ENCODE results near the gene JPH2. TPM values are rescaled to one million over a fixed set of nuclear protein-coding genes. Genes with fewer than 3 reads are reported as not detected.

The JPH2 gene
- total RNA-seq, 1 donor from 2014 or later = 0.12 TPM

DNA sequence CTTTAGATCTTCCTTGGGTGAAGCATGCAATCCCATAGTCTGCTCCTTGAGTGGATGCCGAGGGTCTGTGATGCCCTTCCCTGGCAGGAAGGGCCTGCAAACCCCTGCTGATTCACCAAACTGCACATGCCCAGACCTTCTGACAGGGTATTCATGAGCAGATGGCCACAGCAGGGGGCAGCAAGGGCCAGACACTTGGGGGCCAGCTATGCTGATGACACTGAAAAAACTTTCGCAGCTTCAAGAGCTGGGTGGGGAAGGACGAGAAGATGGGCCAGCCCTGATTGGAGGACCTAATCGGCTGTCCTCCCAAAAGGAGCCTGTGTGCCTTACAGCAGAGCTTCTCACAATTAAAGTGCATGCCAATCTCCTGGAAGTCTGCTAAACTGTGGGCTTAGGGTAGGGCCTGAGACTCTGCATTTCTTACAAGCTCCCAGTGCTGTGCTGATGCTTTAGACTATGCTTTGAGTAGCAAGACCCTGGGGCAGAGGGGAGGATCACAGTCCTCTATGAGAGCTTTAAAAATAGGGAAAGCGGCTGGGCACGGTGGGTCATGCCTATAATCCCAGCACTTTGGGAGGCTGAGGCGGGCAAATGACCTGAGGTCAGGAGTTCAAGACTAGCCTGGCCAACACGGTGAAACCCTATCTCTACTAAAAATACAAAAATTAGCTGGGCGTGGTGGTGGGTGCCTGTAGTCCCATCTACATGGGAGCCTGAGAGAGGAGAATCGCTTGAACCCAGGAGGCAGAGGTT is 44.9 kb upstream of the JPH2 start:
- H3K27ac Mint-ChIP-seq = no peak overlapping the region
- H3K4me1 Mint-ChIP-seq (ENCODE audit: low read depth) = peaks cover 3% of the 10 kb centered on the region
- DNase-seq (ENCODE audit: low spot score, unreplicated experiment) = no peak
- H3K27me3 Mint-ChIP-seq = peaks cover 3% of the 10 kb centered on the region
- no peaks in the 10 kb centered on the region for H3K9me3 Mint-ChIP-seq (ENCODE audit: low read depth)
- H3K4me3 Mint-ChIP-seq (ENCODE audit: low read depth) = no peak overlapping the region
- TF ChIP-seq, protein P1, sequence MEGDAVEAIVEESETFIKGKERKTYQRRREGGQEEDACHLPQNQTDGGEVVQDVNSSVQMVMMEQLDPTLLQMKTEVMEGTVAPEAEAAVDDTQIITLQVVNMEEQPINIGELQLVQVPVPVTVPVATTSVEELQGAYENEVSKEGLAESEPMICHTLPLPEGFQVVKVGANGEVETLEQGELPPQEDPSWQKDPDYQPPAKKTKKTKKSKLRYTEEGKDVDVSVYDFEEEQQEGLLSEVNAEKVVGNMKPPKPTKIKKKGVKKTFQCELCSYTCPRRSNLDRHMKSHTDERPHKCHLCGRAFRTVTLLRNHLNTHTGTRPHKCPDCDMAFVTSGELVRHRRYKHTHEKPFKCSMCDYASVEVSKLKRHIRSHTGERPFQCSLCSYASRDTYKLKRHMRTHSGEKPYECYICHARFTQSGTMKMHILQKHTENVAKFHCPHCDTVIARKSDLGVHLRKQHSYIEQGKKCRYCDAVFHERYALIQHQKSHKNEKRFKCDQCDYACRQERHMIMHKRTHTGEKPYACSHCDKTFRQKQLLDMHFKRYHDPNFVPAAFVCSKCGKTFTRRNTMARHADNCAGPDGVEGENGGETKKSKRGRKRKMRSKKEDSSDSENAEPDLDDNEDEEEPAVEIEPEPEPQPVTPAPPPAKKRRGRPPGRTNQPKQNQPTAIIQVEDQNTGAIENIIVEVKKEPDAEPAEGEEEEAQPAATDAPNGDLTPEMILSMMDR (IDR thresholded peaks at IDR 0.05; ENCODE audit: unreplicated experiment) = no peak
- H3K36me3 Mint-ChIP-seq (ENCODE audit: insufficient read depth) = no peaks in the 10 kb centered on the region

DNA sequence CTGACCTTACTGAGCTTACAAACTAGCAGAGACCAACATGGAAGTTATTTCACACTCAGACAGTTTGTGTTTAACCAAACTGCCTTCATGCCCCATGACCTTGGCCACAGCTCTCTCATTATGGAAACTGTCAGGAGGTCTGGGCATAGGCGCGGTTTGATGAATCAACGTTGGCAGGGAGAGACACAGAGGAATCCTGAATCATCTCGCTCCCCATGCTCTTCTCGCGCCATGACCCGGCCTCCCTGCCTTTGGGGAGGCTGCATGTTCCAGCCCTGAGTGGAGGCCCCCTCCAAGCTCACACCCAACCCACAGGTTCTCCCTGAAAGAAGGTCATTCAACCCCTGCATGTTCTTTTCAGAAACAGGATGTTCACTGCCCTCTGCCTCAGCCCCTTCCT is 44.2 kb upstream of the JPH2 start:
- peaks cover 3% of the 10 kb centered on the region for H3K27me3 Mint-ChIP-seq
- H3K4me1 Mint-ChIP-seq (ENCODE audit: low read depth) = peaks cover 3% of the 10 kb centered on the region
- no peaks in the 10 kb centered on the region for H3K9me3 Mint-ChIP-seq (ENCODE audit: low read depth)
- no peak overlapping the region for H3K27ac Mint-ChIP-seq
- DNase-seq (ENCODE audit: low spot score, unreplicated experiment) = no peak
- no peak overlapping the region for H3K4me3 Mint-ChIP-seq (ENCODE audit: low read depth)
- TF ChIP-seq, protein P1 (IDR thresholded peaks at IDR 0.05; ENCODE audit: unreplicated experiment) = no peak
- H3K36me3 Mint-ChIP-seq (ENCODE audit: insufficient read depth) = no peaks in the 10 kb centered on the region

DNA sequence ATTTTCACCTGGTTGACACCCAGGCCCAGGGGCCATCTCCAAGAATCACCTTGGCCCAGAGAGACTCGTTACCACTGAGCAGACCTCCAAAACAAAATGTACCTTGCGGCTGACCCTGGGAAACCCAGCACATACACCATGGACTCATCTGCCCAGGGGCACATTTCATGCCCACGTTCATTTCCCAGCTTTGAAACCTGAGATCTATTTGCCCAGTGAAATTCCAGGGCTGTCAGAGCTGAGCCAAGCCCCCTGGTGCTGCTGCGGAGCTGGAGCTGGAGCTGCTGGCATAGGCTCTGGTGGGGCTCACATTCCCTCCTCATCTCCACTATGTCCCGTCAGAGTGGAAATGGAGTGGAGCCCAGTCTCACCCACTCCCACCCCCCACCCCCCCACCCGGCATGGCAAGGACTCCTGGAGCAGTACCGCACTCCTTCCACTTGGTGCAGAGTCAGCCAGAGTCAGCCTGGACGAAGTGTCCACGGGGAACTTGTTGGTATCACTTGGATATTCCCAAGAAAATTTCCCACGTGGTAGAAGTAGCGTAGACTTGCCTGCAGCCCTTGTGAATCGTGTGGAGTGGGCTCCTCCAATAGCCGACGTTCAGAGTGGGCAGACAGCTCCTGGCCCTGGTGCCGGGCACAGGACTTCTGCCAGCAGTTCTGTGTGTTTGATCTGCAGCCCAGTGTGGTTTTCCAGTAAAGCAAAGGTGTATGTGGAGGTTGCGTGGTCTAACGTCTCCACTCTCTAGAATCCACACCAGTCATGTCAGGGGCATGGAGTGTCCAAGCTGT is 41.7 kb upstream of the JPH2 start:
- no peak overlapping the region for H3K27ac Mint-ChIP-seq
- no peak for DNase-seq (ENCODE audit: low spot score, unreplicated experiment)
- H3K36me3 Mint-ChIP-seq (ENCODE audit: insufficient read depth) = no peaks in the 10 kb centered on the region
- no peak overlapping the region for H3K4me3 Mint-ChIP-seq (ENCODE audit: low read depth)
- peaks cover 3% of the 10 kb centered on the region for H3K27me3 Mint-ChIP-seq
- TF ChIP-seq, protein P1 (IDR thresholded peaks at IDR 0.05; ENCODE audit: unreplicated experiment) = no peak
- H3K4me1 Mint-ChIP-seq (ENCODE audit: low read depth) = peaks cover 3% of the 10 kb centered on the region
- H3K9me3 Mint-ChIP-seq (ENCODE audit: low read depth) = no peaks in the 10 kb centered on the region

DNA sequence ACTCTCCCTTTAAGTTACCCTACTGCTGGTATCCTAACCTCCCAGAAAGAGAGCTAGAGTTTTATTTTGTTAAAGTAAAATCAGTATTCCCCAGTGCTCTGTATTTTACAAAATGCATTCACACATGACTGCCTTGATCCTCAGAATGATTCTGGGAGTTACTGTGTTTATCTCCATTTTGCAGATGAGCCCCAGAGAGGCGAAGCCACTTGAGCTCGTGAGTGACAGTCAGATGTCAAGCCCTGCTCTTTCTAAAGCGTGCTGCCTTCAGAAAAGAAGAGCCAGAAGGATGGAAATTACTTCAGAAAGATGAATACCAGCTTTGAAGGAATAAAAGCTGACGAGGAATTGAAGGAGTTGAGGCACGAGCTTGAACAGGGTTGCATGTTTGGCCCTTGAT is 37.6 kb upstream of the JPH2 start:
- H3K27ac Mint-ChIP-seq = no peak overlapping the region
- H3K4me3 Mint-ChIP-seq (ENCODE audit: low read depth) = no peak overlapping the region
- H3K36me3 Mint-ChIP-seq (ENCODE audit: insufficient read depth) = no peaks in the 10 kb centered on the region
- TF ChIP-seq, protein P1 (IDR thresholded peaks at IDR 0.05; ENCODE audit: unreplicated experiment) = no peak
- H3K27me3 Mint-ChIP-seq = no peaks in the 10 kb centered on the region
- H3K9me3 Mint-ChIP-seq (ENCODE audit: low read depth) = no peaks in the 10 kb centered on the region
- H3K4me1 Mint-ChIP-seq (ENCODE audit: low read depth) = peaks cover 5% of the 10 kb centered on the region
- no peak for DNase-seq (ENCODE audit: low spot score, unreplicated experiment)

DNA sequence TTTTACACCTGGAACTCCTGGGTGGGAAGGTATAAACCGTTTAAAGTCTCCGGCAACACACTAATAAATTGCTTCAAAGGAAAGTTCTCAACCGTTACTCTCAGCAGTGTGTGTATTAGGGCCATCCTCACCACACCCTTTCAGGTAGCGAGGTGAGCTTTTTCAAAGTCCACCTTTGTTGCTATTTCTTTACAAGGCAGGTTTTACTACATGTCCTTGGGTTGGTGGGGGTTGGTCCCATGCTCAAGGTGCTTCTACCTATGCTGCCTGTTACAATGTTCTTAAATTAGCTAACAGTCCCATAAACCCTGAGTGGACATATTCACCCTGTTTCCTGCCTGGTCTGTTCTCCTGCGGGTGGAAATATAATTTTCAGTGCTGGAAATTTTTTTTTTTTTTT is 36.7 kb upstream of the JPH2 start:
- DNase-seq (ENCODE audit: low spot score, unreplicated experiment) = no peak
- Mint-ChIP-seq H3K9me3 (ENCODE audit: low read depth) (no peaks in the 10 kb centered on the region), H3K36me3 (ENCODE audit: insufficient read depth) (no peaks in the 10 kb centered on the region), H3K27ac (no peak overlapping the region), H3K27me3 (no peaks in the 10 kb centered on the region), H3K4me1 (ENCODE audit: low read depth) (peaks cover 10% of the 10 kb centered on the region), H3K4me3 (ENCODE audit: low read depth) (no peak overlapping the region)
- TF ChIP-seq, protein P1 (IDR thresholded peaks at IDR 0.05; ENCODE audit: unreplicated experiment) = no peak

Data from progenitor cell of endocrine pancreas (in vitro differentiated cells).